Endometrial microvascular endothelial cells (primary cell): ENCODE results near the gene TEAD3. TPM values are rescaled to one million over a fixed set of nuclear protein-coding genes. Genes with fewer than 3 reads are reported as not detected.

ENCODE experiments used
- in situ Hi-C: cut with HindIII; loops from 2 replicates; pipeline ENCODE4 v1.10.0; 2017; ENCODE audit warnings: low sequenced_read_pairs, low pct_unique_long_range_greater_than_20kb; ENCODE audit errors: inconsistent ontology term
- total RNA-seq: library from RNA; depleted of rRNA; stranded (reverse); fragments of >200 nt; gene quantifications from one replicate; pipeline ENCODE4 v1.2.3, GENCODE V29; 2015; ENCODE audit errors: inconsistent ontology term

The TEAD3 gene
- total RNA-seq, 1 donor from 2014 or later: 1.2 TPM

DNA sequence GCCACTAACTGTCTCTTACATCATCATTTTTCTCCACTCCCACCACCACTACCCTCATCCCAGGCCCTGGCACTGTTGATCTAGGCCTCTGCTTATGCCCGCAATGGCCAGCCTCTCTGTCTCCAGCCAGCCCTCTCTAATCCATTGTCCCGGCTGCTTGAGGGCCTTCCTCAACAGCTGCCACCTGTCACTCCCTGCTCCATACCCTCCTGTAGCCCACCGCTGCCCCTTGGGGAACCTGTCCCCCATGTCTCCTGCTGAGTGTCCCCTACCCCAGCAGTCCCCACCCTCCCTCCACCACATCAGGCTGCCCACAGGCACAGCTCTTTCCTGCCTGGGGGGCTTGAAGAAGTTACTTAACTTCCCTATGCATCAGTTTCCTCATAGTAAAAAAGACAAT, 13.4 kb downstream of the TEAD3 start:
- in situ Hi-C loops: no loop called here

DNA sequence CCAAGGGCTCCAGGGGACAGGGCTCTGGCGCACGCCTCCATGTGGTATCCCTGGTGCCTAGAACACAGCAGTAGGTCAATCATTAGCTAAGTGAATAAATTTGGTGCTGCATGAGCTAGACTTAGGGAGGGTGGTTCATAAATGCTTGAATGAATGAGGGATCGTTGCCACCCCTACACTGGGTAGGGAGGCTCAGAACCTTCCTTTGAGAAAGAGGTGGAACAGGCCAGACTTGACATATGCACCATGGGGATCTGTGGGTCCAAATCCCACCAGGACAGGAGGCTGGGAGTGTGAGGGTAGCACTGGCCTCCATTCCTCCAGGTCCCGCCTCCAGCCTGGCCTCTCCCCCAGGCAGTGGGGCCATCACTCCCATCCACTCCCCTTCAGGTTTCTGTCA, 13.8 kb downstream of the TEAD3 start:
- in situ Hi-C loops: no loop called here

DNA sequence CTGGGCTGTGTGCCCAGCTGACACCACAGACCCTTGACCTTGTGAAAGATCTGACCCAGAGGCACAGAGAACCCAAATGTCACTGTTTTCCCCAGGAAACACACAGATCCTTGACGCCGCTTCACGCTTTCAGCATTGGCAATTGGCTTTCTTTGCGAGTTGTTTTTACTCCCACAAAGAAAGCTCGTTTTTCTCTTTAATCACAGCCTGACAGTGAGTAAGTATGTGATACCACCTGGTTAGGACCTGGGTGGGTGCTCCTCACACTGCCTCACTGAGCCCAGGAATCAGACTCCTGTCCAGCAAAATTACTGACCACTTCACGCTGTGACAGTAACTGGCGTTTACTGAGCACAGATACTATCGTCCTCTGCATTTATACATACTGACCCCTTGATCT, 15.7 kb downstream of the TEAD3 start:
- in situ Hi-C loops: no loop called here

DNA sequence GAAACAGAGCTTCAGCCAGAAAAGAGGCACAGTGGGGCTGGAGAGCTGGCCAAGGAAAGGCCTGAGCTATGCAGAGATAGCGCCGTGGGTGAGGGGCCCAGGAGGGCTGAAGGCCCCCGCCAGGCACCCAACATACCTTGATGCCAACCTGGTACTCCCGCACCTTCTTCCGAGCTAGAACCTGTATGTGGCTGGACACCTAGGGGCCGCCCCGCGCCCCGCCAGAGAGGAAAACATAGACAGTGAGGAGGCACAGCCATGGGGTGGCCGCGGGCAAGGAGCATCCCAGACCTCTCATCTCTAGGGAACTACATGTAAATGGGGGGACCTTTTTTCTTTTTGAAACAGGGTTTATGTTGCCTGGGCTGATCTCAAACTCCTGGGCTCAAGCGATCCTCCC, 16.7 kb downstream of the TEAD3 start:
- in situ Hi-C loops: no loop called here

DNA sequence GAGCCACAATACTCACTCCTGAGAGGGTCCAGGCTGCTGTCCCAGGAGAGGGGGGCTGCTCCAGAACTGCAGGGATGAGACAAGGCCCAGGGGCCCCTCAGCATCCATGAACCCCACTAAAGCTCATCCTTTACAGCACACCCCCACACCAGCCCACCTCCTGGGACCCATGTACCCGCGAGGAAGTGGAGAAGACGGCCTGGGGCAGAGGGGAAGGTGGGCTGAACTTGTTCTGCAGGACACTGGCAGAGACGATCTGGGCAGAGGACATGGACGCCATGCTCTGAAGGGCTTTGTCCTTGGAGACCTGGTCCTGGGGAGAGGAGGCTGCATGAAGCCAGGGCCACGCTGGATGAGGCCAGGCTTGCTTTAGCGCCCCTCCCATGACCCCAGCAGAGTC, 18.6 kb downstream of the TEAD3 start:
- in situ Hi-C loops: no loop called here

DNA sequence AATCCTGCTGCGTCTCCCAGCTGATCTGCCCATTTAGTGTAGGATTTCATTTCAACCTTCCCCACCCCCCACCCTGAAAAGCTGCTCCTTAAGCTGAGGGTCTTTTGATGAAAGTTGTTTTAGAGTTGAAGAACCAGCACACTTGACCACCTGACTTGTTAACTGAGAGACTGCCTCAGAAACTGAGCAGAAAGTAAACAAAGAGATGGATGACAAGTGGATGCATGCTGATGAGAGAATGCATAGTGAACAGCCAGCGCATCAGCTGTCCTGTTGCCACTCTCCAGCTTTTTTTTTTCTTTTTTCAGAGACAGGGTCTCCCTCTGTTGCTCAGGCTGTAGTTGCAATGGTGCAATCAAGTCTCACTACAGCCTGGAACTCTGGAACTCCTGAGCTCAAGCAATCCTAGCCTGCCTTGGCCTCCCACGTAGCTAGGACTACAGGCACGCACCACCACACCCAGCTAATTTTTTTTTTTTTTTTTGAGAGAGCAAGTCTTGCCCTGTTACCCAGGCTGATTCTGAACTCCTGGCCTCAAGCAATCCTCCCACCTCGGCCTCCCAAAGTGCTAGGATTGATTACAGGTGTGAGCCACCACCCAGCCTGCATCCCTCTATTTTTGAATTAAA, 19.2 kb downstream of the TEAD3 start:
- in situ Hi-C loops: no loop called here

DNA sequence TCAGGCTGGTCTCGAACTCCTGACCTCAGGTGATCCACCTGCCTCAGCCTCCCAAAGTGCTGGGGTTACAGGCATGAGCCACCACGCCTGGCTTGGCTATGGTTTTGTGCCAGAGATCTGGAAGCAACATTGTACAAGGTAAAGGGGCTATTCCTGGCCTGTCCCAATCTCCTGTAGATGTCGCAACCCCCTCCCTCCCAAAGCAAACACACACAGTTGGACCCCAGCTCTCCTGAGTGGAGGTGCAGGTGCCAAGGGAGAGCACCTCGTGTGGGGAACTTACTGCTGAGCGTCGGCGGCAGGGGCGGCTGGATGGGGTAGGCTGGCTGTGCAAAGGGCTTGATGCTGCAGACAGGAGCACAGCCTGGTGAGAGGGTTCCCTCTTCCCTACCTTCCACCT, 19.9 kb downstream of the TEAD3 start:
- in situ Hi-C loops: no loop called here

DNA sequence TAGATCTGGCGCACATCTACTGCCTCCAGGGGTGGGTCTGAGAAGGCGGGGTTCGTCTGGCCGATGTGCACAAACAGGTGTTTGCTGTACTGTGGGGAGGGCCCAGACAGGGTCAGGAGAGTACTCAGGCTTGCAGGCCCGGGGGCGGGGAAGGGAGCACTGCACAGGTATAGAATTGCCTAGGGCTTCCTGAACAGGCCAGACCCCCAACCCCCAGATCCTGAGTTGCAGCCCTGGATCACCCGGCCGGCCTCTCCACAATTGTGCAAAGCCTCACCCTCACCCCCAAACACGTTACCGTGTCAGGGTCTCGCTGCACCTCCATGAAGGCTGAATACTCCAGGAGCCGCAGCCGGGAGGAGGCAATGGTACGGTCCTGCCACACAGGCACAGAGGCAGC, 20.9 kb downstream of the TEAD3 start:
- in situ Hi-C loops: no loop called here

DNA sequence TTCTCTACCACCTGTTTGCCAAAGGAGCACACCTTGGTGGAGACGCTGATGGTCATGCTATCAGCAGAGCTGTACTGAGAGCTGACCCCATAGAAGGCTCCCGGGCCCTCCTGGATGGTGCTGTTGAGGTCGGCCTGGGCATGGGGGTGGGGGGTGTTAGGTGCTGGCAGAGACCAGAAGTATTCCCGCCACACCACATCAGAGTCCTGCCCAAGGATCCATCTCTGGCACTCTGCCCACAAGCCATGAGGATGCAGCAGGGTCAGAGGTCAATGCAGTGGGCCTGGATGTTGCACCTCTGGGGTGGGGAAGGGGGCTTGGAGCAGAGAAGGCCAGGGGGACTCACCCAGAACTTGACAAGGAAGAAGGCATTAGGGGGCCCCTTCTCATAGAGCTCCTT, 21.3 kb downstream of the TEAD3 start:
- in situ Hi-C loops: no loop called here

DNA sequence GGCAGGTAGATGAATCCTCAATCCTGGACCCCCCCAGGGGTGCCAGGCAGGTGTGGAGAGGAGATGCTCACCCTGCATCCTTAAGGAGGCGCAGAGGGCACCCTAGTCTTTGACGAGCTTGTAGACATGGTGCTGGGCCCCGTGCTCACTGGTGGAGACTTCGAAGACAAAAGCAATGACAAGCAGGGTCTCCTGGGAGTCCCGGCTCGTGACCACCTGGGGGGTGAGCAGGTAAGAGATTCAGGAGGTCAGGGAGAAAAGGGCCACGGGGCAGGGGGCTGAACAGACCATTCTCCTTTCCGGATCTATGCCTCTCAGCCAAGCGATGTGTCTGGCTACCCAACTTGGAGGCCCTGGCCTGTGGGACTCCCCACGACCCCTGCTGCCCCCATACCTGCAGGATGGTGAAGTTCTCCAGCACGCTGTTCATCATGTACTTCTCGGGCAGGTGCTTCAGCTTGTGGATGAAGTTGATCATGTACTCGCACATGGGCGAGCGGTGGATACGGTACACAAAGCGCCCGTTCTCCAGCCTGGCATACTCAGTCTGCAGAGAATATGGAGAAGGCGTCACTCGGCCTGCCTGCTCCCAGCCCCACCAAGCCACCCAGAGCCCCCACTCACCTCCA, 21.8 kb downstream of the TEAD3 start:
- in situ Hi-C loops: no loop called here

DNA sequence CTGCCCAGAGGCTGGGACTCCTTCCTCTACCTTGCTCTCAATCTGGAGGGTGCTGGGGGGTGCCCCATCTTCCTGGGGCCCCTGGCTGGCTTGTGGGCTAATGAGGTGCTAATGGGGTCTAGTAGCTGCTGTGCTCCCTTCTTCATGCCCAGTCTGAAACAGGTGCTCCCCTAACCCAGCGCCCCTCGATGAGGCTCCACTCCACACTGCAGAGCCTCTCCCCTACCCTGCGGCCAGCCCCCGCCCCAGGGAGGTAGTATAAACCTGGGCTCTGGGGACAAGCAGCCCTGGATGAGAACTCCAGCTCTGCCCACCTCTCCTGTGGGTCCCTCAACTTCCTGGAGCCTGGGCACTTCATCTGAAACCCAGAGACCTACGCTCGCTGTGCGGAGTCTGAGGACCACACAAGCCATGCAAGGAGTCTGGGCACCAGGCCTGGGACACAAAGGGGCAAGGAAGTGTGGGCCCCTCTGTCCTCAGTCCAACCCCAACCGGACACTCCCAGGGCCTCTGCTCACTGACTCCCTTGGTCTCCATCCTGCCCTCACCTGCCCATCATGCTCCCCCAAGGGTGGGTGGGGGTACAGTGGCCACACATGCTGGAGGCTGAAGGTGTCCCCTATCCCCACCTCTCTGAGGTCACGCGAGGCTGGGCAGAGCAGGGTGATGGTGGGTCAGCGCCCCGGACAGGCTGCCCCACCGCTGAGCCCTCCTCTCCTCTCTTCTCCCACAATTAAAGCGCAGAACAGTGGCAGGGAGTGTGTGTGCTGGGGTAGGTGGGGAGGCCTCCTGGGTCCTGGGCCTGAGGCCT, 22.5 kb downstream of the TEAD3 start:
- in situ Hi-C loops: no loop called here

DNA sequence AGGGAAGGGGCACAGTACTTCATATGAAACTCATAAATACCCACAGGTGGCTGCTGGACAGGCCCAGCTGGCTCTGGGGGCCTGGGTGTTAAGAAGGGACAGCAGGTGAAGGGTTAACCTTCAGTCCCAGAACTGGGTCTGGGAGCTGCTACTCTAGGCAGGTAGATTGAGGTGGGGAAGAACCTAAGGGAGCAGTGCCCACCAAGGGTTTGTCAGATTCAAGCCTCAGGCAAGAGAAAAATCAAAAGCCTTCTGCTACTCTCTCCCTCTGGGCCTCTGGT, 23.1 kb downstream of the TEAD3 start:
- in situ Hi-C loops: no loop called here

DNA sequence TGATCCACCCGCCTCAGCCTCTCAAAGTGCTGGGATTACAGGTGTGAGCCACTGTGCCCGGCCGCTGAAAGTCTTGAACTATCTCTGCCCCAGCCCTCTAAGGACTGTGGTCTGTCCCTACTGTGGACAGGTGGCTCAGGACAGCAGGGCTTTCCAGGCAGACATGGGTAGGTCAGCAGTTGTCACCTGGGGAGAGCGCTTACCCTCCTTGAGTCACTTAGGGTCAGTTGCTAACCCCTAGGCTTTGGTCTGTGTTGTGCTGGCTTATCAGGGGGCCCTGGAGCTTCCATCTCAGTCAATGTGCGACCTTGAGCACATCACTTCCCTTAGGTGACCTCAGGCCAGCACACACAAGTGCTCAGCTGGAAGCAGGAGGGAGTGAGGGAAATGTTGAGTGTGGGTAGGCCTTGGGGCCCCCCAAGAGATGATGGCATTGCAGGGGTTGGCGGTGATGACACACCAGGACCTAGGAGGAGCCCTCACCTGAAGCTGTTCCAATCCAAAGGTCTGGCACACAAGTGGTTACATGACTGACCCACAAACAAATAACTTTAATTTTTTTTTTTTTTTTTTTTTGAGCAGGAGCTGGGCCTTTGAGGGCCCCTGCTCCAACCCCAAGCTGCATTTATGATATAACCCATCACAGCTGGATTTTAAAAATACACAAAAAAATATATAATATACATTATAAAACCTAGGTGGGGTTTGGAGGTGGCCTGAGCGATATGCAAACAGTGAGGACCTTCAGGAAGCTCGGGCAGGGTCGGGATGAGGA, 23.6 kb downstream of the TEAD3 start:
- in situ Hi-C loops: no loop called here

DNA sequence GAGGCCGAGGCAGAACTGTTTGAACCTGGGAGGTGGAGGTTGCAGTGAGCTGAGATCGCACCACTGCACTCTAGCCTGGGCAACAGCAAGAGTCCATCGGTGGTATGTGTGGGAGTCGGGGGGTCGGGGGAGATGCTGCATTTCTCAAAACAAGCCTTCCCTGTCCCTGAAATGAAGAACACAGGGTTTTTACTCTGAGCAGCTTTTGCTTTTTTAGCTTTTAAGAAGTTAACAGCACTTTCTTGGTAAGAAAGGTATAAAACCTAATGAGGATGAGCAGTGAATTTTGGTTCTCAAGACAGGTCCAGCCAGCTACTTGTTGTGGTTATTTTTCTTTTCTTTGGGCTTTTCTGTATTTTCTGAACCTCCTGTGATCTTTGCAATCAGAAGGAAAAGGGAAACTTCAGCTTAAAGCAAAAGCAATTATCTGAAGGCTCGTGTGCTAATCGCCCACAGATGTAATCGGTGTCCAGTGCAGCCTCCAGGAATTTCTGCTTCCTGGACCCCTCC, 25.0 kb downstream of the TEAD3 start:
- in situ Hi-C loops: no loop called here

DNA sequence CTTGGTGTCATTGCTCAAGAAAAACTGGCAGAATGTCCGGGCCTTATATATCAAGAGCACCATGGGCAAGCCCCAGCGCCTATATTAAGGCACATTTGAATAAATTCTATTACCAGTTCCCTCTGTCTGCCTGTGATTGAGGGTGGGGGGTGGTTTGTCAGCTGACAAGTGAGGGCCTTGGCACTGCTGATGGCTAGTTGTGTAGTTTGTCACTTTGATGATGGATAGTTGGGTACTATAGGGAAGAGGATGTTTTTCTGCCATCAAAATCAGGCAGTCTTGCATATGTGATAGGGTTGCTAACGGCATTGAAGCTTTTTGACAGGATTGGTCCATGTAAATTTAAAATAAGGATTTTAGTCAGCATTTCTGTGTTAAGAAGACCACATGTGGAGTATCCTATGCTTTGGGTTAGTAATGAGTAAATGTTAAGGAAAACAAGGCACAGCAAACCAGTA, 26.2 kb downstream of the TEAD3 start:
- in situ Hi-C loops: no loop called here

DNA sequence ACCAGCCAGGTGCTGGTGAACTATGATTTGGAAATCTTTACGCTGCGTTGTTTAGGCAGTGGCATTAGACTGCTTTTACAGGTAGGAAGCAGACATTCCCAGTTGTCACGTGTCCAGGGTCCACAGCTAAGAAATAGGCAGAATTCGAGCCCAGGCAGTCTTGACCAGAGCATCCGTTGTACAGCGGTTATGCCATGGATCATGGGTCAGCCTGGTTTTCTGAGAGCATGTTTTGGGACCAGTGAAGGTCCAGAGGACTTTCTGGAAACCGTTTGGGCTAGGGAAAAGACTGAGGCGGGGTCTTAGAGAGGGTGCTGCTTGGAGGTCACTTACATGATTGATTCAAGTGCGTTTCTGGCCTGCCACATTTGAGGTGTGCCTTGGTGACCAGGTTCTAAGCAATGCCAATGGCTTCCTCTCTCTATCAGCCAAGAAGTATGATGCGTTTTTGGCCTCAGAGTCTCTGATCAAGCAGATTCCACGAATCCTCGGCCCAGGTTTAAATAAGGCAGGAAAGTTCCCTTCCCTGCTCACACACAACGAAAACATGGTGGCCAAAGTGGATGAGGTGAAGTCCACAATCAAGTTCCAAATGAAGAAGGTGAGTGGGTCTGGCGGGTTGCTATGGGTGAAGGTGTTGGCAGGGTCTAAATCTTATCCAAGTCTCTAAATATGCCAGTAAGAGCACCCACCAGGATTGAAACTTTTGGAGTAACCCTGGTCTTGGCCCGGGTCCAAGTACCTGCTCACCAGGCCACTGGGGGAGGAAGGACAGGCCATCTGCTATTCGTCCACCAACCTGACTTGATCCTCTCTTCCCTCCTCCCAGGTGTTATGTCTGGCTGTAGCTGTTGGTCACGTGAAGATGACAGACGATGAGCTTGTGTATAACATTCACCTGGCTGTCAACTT, 26.9 kb downstream of the TEAD3 start:
- in situ Hi-C loops: no loop called here

DNA sequence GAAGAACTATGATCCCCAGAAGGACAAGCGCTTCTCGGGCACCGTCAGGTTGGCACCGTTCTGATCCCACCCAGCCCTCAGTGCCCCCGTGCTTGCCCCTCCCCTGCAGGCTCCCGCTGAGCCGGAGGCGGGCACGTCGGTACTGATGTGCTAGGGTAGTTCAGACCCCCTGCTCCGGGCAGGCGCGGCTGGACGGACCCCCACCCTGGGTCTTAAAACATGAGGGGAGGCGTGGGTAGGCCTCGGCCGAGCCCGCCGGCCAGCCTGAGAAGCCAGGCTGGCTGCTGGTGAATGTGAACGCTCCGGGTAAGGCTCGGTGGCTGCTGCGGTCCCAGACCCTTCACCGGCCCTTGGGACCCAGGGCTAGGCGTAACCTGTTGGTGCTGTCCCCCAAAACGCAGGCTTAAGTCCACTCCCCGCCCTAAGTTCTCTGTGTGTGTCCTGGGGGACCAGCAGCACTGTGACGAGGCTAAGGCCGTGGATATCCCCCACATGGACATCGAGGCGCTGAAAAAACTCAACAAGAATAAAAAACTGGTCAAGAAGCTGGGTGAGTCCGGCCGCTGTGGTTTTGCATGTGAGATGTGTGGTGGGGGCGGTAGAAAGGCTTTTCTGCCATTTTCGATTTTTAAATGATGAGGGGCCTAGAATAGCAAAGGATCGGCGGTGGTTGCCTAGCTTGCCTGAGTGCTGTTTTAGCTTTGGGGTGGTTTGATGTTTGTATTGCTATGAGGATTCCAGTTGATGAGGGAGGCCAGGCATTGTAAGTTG, 27.7 kb downstream of the TEAD3 start:
- in situ Hi-C loops: no loop called here
